ENCODE data around the gene MOCOS.

Gene MOCOS

GRCh38 chr18:36273347-36273746 is 86.0 kb downstream of the MOCOS start:
- Histone ChIP-seq H3K4me2 (ENCODE audit: low read length) (no peak overlapping the region), H3K4me3 (ENCODE audit: low read depth, low read length, poor library complexity, severe bottlenecking) (no peak overlapping the region), H3F3A (ENCODE audit: insufficient read depth, low read length) (no peaks in the 10 kb centered on the region), H3K27me3 (ENCODE audit: insufficient read depth, low read length) (no peaks in the 10 kb centered on the region), H3K9me3 (ENCODE audit: low read length) (no peaks in the 10 kb centered on the region), H3K4me1 (ENCODE audit: insufficient read depth, low read length, severe bottlenecking) (no peaks in the 10 kb centered on the region), H3K79me2 (ENCODE audit: insufficient read depth, low read length) (no peaks in the 10 kb centered on the region), H3K9me2 (ENCODE audit: low read depth, low read length) (no peaks in the 10 kb centered on the region), H3K9ac (ENCODE audit: low read length) (no peak overlapping the region), H3K27ac (ENCODE audit: low read depth, low read length, poor library complexity, severe bottlenecking) (no peak overlapping the region), H4K20me1 (ENCODE audit: insufficient read depth, low read length) (no peaks in the 10 kb centered on the region), H2AFZ (ENCODE audit: low read length) (no peak overlapping the region), H3K36me3 (ENCODE audit: insufficient read depth, low read length) (no peaks in the 10 kb centered on the region)
- TF ChIP-seq CTCF (IDR thresholded peaks at IDR 0.05; ENCODE audit: low read length): no peak
- no peak for TF ChIP-seq EZH2 (IDR thresholded peaks at IDR 0.05; ENCODE audit: borderline replicate concordance, low read length)

- H2AFZ ChIP-seq (ENCODE audit: low read length): no peak overlapping the region
- no peaks in the 10 kb centered on the region for H3K79me2 ChIP-seq (ENCODE audit: insufficient read depth, low read length)
- H3K9me3 ChIP-seq (ENCODE audit: low read length): no peaks in the 10 kb centered on the region
- H3K9ac ChIP-seq (ENCODE audit: low read length): no peak overlapping the region
- H4K20me1 ChIP-seq (ENCODE audit: insufficient read depth, low read length): no peaks in the 10 kb centered on the region
- TF ChIP-seq EZH2 (IDR thresholded peaks at IDR 0.05; ENCODE audit: borderline replicate concordance, low read length) (no peak), CTCF (IDR thresholded peaks at IDR 0.05; ENCODE audit: low read length) (no peak)
- H3K4me1 ChIP-seq (ENCODE audit: insufficient read depth, low read length, severe bottlenecking): no peaks in the 10 kb centered on the region
- H3K27me3 ChIP-seq (ENCODE audit: insufficient read depth, low read length): no peaks in the 10 kb centered on the region
- H3F3A ChIP-seq (ENCODE audit: insufficient read depth, low read length): no peaks in the 10 kb centered on the region
- H3K4me2 ChIP-seq (ENCODE audit: low read length): no peak overlapping the region
- no peaks in the 10 kb centered on the region for H3K36me3 ChIP-seq (ENCODE audit: insufficient read depth, low read length)
- no peaks in the 10 kb centered on the region for H3K9me2 ChIP-seq (ENCODE audit: low read depth, low read length)
- no peak overlapping the region for H3K27ac ChIP-seq (ENCODE audit: low read depth, low read length, poor library complexity, severe bottlenecking)
- H3K4me3 ChIP-seq (ENCODE audit: low read depth, low read length, poor library complexity, severe bottlenecking): no peak overlapping the region
These were observed 86.9 kb downstream of the MOCOS start for GRCh38 chr18:36274083-36274715.

- Histone ChIP-seq H3K9me2 (ENCODE audit: low read depth, low read length) (no peaks in the 10 kb centered on the region), H3K36me3 (ENCODE audit: insufficient read depth, low read length) (no peaks in the 10 kb centered on the region), H3K79me2 (ENCODE audit: insufficient read depth, low read length) (no peaks in the 10 kb centered on the region), H2AFZ (ENCODE audit: low read length) (no peak overlapping the region), H4K20me1 (ENCODE audit: insufficient read depth, low read length) (no peaks in the 10 kb centered on the region), H3F3A (ENCODE audit: insufficient read depth, low read length) (no peaks in the 10 kb centered on the region), H3K9me3 (ENCODE audit: low read length) (no peaks in the 10 kb centered on the region), H3K9ac (ENCODE audit: low read length) (no peak overlapping the region), H3K27ac (ENCODE audit: low read depth, low read length, poor library complexity, severe bottlenecking) (no peak overlapping the region), H3K4me2 (ENCODE audit: low read length) (no peak overlapping the region), H3K4me1 (ENCODE audit: insufficient read depth, low read length, severe bottlenecking) (no peaks in the 10 kb centered on the region), H3K27me3 (ENCODE audit: insufficient read depth, low read length) (no peaks in the 10 kb centered on the region), H3K4me3 (ENCODE audit: low read depth, low read length, poor library complexity, severe bottlenecking) (no peak overlapping the region)
- TF ChIP-seq CTCF (IDR thresholded peaks at IDR 0.05; ENCODE audit: low read length): no peak
- no peak for TF ChIP-seq EZH2 (IDR thresholded peaks at IDR 0.05; ENCODE audit: borderline replicate concordance, low read length)
These were observed 88.3 kb downstream of the MOCOS start for GRCh38 chr18:36275561-36275960.

All from OCI-LY1 (cell line).